ENCODE data around the gene SLC49A4. TPM values are rescaled to one million over a fixed set of nuclear protein-coding genes. Genes with fewer than 3 reads are reported as not detected.

The SLC49A4 gene
- total RNA-seq, 1 donor: 43.4 TPM

GRCh38 chr3:122921791-122922651 is 127.2 kb downstream of the SLC49A4 start:
- Histone ChIP-seq H3K4me3 (ENCODE audit: insufficient read depth, low read length) (no peak overlapping the region), H3K79me2 (ENCODE audit: insufficient read depth, low read length) (no peaks in the 10 kb centered on the region), H3K4me1 (ENCODE audit: insufficient read depth, low read length) (no peaks in the 10 kb centered on the region), H3K27ac (ENCODE audit: low read depth, low read length) (no peak overlapping the region), H4K20me1 (ENCODE audit: insufficient read depth, low read length) (no peaks in the 10 kb centered on the region), H3K4me2 (ENCODE audit: insufficient read depth, low read length) (no peak overlapping the region), H2AFZ (ENCODE audit: low read length) (no peak overlapping the region), H3K27me3 (ENCODE audit: insufficient read depth, low read length) (peaks cover 53% of the 10 kb centered on the region), H3K9me3 (ENCODE audit: low read depth, low read length) (no peaks in the 10 kb centered on the region), H3K36me3 (ENCODE audit: insufficient read depth, low read length) (no peaks in the 10 kb centered on the region)
- TF ChIP-seq CTCF (IDR thresholded peaks at IDR 0.05; ENCODE audit: extremely low read depth, low read depth, low read length): no peak
- peak; percentile 77 for DNase-seq (ENCODE audit: insufficient read length, low spot score, missing footprints)

GRCh38 chr3:122923611-122924010 is 128.7 kb downstream of the SLC49A4 start:
- Histone ChIP-seq H3K27me3 (ENCODE audit: insufficient read depth, low read length) (peaks cover 46% of the 10 kb centered on the region), H3K36me3 (ENCODE audit: insufficient read depth, low read length) (no peaks in the 10 kb centered on the region), H3K4me1 (ENCODE audit: insufficient read depth, low read length) (no peaks in the 10 kb centered on the region), H3K9me3 (ENCODE audit: low read depth, low read length) (no peaks in the 10 kb centered on the region), H3K4me2 (ENCODE audit: insufficient read depth, low read length) (no peak overlapping the region), H3K79me2 (ENCODE audit: insufficient read depth, low read length) (no peaks in the 10 kb centered on the region), H3K27ac (ENCODE audit: low read depth, low read length) (no peak overlapping the region), H4K20me1 (ENCODE audit: insufficient read depth, low read length) (no peaks in the 10 kb centered on the region), H2AFZ (ENCODE audit: low read length) (no peak overlapping the region), H3K4me3 (ENCODE audit: insufficient read depth, low read length) (no peak overlapping the region)
- no peak for TF ChIP-seq CTCF (IDR thresholded peaks at IDR 0.05; ENCODE audit: extremely low read depth, low read depth, low read length)
- DNase-seq (ENCODE audit: insufficient read length, low spot score, missing footprints): peak; percentile 58

- Histone ChIP-seq H2AFZ (ENCODE audit: low read length) (no peak overlapping the region), H3K27me3 (ENCODE audit: insufficient read depth, low read length) (peaks cover 49% of the 10 kb centered on the region), H3K36me3 (ENCODE audit: insufficient read depth, low read length) (no peaks in the 10 kb centered on the region), H3K4me3 (ENCODE audit: insufficient read depth, low read length) (no peak overlapping the region), H3K4me1 (ENCODE audit: insufficient read depth, low read length) (no peaks in the 10 kb centered on the region), H4K20me1 (ENCODE audit: insufficient read depth, low read length) (no peaks in the 10 kb centered on the region), H3K79me2 (ENCODE audit: insufficient read depth, low read length) (no peaks in the 10 kb centered on the region), H3K9me3 (ENCODE audit: low read depth, low read length) (no peaks in the 10 kb centered on the region), H3K27ac (ENCODE audit: low read depth, low read length) (no peak overlapping the region), H3K4me2 (ENCODE audit: insufficient read depth, low read length) (no peak overlapping the region)
- TF ChIP-seq CTCF (IDR thresholded peaks at IDR 0.05; ENCODE audit: extremely low read depth, low read depth, low read length): no peak
- peak; percentile 65 for DNase-seq (ENCODE audit: insufficient read length, low spot score, missing footprints)
These were observed 129.2 kb downstream of the SLC49A4 start for GRCh38 chr3:122924056-122924455.

- peaks cover 59% of the 10 kb centered on the region for H3K27me3 ChIP-seq (ENCODE audit: insufficient read depth, low read length)
- no peak for TF ChIP-seq CTCF (IDR thresholded peaks at IDR 0.05; ENCODE audit: extremely low read depth, low read depth, low read length)
- no peaks in the 10 kb centered on the region for H3K36me3 ChIP-seq (ENCODE audit: insufficient read depth, low read length)
- no peaks in the 10 kb centered on the region for H3K79me2 ChIP-seq (ENCODE audit: insufficient read depth, low read length)
- peak; percentile 53 for DNase-seq (ENCODE audit: insufficient read length, low spot score, missing footprints)
- no peaks in the 10 kb centered on the region for H3K4me1 ChIP-seq (ENCODE audit: insufficient read depth, low read length)
- H3K27ac ChIP-seq (ENCODE audit: low read depth, low read length): no peak overlapping the region
- H3K9me3 ChIP-seq (ENCODE audit: low read depth, low read length): no peaks in the 10 kb centered on the region
- no peak overlapping the region for H3K4me2 ChIP-seq (ENCODE audit: insufficient read depth, low read length)
- no peaks in the 10 kb centered on the region for H4K20me1 ChIP-seq (ENCODE audit: insufficient read depth, low read length)
- H3K4me3 ChIP-seq (ENCODE audit: insufficient read depth, low read length): no peak overlapping the region
- H2AFZ ChIP-seq (ENCODE audit: low read length): no peak overlapping the region
These were observed 130.9 kb downstream of the SLC49A4 start for GRCh38 chr3:122925756-122926155.

Measured in osteoblast (primary cell).